ENCODE results near the gene MSRB3. TPM values are rescaled to one million over a fixed set of nuclear protein-coding genes. Genes with fewer than 3 reads are reported as not detected.

Gene MSRB3
- polyA plus RNA-seq, 1 donor from 2014 or later = 0.19 TPM

GRCh38 chr12:65493913-65494245 lies 215.4 kb downstream of the MSRB3 start:
- Histone ChIP-seq H3K9ac (ENCODE audit: low read length) (no peak overlapping the region), H3K79me2 (replicated peaks; ENCODE audit: insufficient read depth, low read length) (no peaks in the 10 kb centered on the region), H3K9me2 (ENCODE audit: insufficient read depth, low read length) (no peaks in the 10 kb centered on the region), H3K27ac (ENCODE audit: low read length) (no peak overlapping the region), H3K4me3 (ENCODE audit: low read length) (no peak overlapping the region), H3K36me3 (ENCODE audit: insufficient read depth, low read length) (no peaks in the 10 kb centered on the region), H3F3A (ENCODE audit: insufficient read depth, low read length, poor library complexity, severe bottlenecking) (no peaks in the 10 kb centered on the region), H3K4me2 (ENCODE audit: low read length) (no peak overlapping the region), H3K9me3 (ENCODE audit: low read length) (no peaks in the 10 kb centered on the region), H4K20me1 (ENCODE audit: insufficient read depth) (no peaks in the 10 kb centered on the region), H3K27me3 (ENCODE audit: insufficient read depth, low read depth, low read length) (no peaks in the 10 kb centered on the region), H2AFZ (ENCODE audit: low read depth, low read length) (no peak overlapping the region)
- no peak for TF ChIP-seq RAD21 (conservative IDR thresholded peaks at IDR 0.05)
- TF ChIP-seq EP300 (conservative IDR thresholded peaks at IDR 0.05; ENCODE audit: poor library complexity, severe bottlenecking) = peak; percentile 17

GRCh38 chr12:65494537-65494936 lies 216.1 kb downstream of the MSRB3 start:
- no peaks in the 10 kb centered on the region for H3F3A ChIP-seq (ENCODE audit: insufficient read depth, low read length, poor library complexity, severe bottlenecking)
- no peak overlapping the region for H3K9ac ChIP-seq (ENCODE audit: low read length)
- no peak overlapping the region for H2AFZ ChIP-seq (ENCODE audit: low read depth, low read length)
- no peaks in the 10 kb centered on the region for H3K9me3 ChIP-seq (ENCODE audit: low read length)
- no peaks in the 10 kb centered on the region for H3K79me2 ChIP-seq (replicated peaks; ENCODE audit: insufficient read depth, low read length)
- no peaks in the 10 kb centered on the region for H4K20me1 ChIP-seq (ENCODE audit: insufficient read depth)
- H3K27ac ChIP-seq (ENCODE audit: low read length) = no peak overlapping the region
- H3K4me2 ChIP-seq (ENCODE audit: low read length) = no peak overlapping the region
- no peak overlapping the region for H3K4me3 ChIP-seq (ENCODE audit: low read length)
- TF ChIP-seq TAF1 (IDR thresholded peaks at IDR 0.05; ENCODE audit: low read depth) = no peak
- no peak for TF ChIP-seq EZH2 (IDR thresholded peaks at IDR 0.05; ENCODE audit: borderline replicate concordance, insufficient read depth, low read length, poor library complexity, severe bottlenecking)
- no peak for TF ChIP-seq CTCF (IDR thresholded peaks at IDR 0.05; ENCODE audit: poor library complexity, severe bottlenecking)
- no peak for TF ChIP-seq EP300 (conservative IDR thresholded peaks at IDR 0.05; ENCODE audit: poor library complexity, severe bottlenecking)
- TF ChIP-seq MXI1 (conservative IDR thresholded peaks at IDR 0.05; ENCODE audit: poor library complexity, severe bottlenecking) = no peak
- TF ChIP-seq REST (IDR thresholded peaks at IDR 0.05; ENCODE audit: borderline replicate concordance) = no peak
- no peak for TF ChIP-seq RAD21 (conservative IDR thresholded peaks at IDR 0.05)
- TF ChIP-seq POLR2AphosphoS5 (IDR thresholded peaks at IDR 0.05) = no peak
- TF ChIP-seq SMC3 (conservative IDR thresholded peaks at IDR 0.05; ENCODE audit: poor library complexity) = no peak
- H3K27me3 ChIP-seq (ENCODE audit: insufficient read depth, low read depth, low read length) = no peaks in the 10 kb centered on the region
- H3K36me3 ChIP-seq (ENCODE audit: insufficient read depth, low read length) = no peaks in the 10 kb centered on the region
- no peaks in the 10 kb centered on the region for H3K9me2 ChIP-seq (ENCODE audit: insufficient read depth, low read length)

- no peaks in the 10 kb centered on the region for H3K27me3 ChIP-seq (ENCODE audit: insufficient read depth, low read depth, low read length)
- no peaks in the 10 kb centered on the region for H3K9me3 ChIP-seq (ENCODE audit: low read length)
- H4K20me1 ChIP-seq (ENCODE audit: insufficient read depth) = no peaks in the 10 kb centered on the region
- H3K27ac ChIP-seq (ENCODE audit: low read length) = no peak overlapping the region
- no peaks in the 10 kb centered on the region for H3K9me2 ChIP-seq (ENCODE audit: insufficient read depth, low read length)
- H3K4me3 ChIP-seq (ENCODE audit: low read length) = no peak overlapping the region
- H2AFZ ChIP-seq (ENCODE audit: low read depth, low read length) = no peak overlapping the region
- H3K4me2 ChIP-seq (ENCODE audit: low read length) = no peak overlapping the region
- no peaks in the 10 kb centered on the region for H3K36me3 ChIP-seq (ENCODE audit: insufficient read depth, low read length)
- no peaks in the 10 kb centered on the region for H3F3A ChIP-seq (ENCODE audit: insufficient read depth, low read length, poor library complexity, severe bottlenecking)
- no peak overlapping the region for H3K9ac ChIP-seq (ENCODE audit: low read length)
- no peak for TF ChIP-seq REST (IDR thresholded peaks at IDR 0.05; ENCODE audit: borderline replicate concordance)
- no peak for TF ChIP-seq EP300 (conservative IDR thresholded peaks at IDR 0.05; ENCODE audit: poor library complexity, severe bottlenecking)
- TF ChIP-seq TAF1 (IDR thresholded peaks at IDR 0.05; ENCODE audit: low read depth) = no peak
- no peak for TF ChIP-seq POLR2AphosphoS5 (IDR thresholded peaks at IDR 0.05)
- TF ChIP-seq SMC3 (conservative IDR thresholded peaks at IDR 0.05; ENCODE audit: poor library complexity) = no peak
- TF ChIP-seq EZH2 (IDR thresholded peaks at IDR 0.05; ENCODE audit: borderline replicate concordance, insufficient read depth, low read length, poor library complexity, severe bottlenecking) = no peak
- no peak for TF ChIP-seq CTCF (IDR thresholded peaks at IDR 0.05; ENCODE audit: poor library complexity, severe bottlenecking)
- TF ChIP-seq MXI1 (conservative IDR thresholded peaks at IDR 0.05; ENCODE audit: poor library complexity, severe bottlenecking) = no peak
- TF ChIP-seq RAD21 (conservative IDR thresholded peaks at IDR 0.05) = no peak
- H3K79me2 ChIP-seq (replicated peaks; ENCODE audit: insufficient read depth, low read length) = no peaks in the 10 kb centered on the region
Measured at GRCh38 chr12:65495233-65495632, 216.8 kb downstream of the MSRB3 start.
